Measurements from ENCODE around the gene TNFRSF1B. TPM values are rescaled to one million over a fixed set of nuclear protein-coding genes. Genes with fewer than 3 reads are reported as not detected.

The TNFRSF1B gene
- total RNA-seq = 100 to 1,000 TPM; 229 to 238 TPM

DNA sequence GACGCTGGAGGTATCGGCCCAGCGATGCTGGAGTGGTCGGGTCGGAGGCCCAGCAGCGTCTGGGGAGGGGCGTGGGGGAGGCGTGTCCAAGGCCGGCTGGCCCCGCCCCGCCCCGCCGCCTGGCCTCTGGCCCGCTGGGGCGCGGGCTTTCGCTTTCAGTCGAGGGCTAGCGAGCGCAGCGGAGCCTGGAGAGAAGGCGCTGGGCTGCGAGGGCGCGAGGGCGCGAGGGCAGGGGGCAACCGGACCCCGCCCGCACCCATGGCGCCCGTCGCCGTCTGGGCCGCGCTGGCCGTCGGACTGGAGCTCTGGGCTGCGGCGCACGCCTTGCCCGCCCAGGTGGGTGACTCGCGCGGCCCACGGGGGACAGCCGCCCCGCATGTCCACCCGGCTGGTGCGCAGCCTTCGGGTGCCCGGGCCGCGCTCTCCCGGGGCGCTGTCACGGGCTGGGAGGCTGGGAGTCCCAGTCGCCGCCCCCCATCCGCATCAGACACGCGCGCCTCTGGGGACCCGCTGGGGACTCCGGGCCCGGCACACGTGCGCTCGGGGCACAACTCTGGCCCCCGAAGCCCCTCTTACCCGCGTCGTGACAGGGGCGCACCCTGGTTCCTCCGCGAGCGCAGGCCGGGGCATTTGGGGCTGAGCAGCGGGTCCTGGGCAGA is at the start of gene TNFRSF1B:
Gene TNFRSF1B, plus strand, starts transcription at position 158 of the 659 bp plus-strand sequence. Its CDS starts 101 bp downstream, at position 259.

DNA sequence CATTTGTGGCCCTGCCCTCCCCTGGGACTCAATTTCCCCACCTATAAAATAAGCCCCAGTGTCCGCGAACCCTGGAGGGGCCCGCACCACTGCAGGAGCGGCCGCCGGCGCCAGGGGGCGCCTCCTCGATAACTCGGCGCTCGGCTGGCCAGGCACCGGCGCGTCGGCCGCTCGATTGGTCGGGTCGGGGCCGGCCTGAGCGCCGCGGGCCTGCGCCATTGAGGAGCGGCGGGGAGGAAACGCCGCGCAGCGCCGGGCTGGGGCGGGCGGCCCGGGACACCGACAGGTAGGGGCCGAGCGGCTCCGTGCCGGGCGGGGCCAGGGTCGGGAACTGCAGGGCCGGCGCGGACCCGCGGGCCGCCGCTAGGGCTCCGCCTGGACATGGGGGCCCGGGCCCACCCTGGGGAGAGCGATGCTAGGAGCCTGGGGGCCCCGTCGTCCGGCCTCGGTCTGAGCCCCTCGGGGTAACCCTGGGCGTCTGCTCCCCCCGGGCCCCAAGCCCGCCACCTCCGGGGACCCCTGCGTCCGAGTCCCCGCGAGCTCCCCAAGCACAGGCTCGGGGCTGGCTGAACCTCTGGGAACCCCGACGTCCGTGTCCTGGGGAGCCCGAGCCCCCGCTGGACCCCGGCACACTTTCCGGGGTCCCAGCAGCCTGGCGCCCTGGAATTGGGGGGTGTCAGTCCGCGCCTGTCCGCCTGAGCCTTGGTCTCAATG is 63.2 kb downstream of the TNFRSF1B start, which contains the start of gene VPS13D:
Gene VPS13D, plus strand, starts transcription at position 196 of the 714 bp plus-strand sequence. CDS start 4,237 bp downstream, outside the sequence.

Small RNA genes lying within 50 kb of the gene (microRNA-seq; reads per million reads assigned to microRNA genes)
- gene MIR4632 (ENCODE audit: borderline microRNAs expressed, borderline replicate concordance) (0.63 reads per million), gene MIR7846 (ENCODE audit: borderline microRNAs expressed, borderline replicate concordance) (1.5 reads per million)

Other genes starting within 250 kb of the TNFRSF1B start
- 10 to 100 TPM; 30.9 to 32.8 TPM for gene KIAA2013, start 240.6 kb upstream of the TNFRSF1B start, total RNA-seq
- gene PLOD1, start 232.3 kb upstream of the TNFRSF1B start, total RNA-seq = 10 to 100 TPM; 11.8 to 13.9 TPM
- 10 to 100 TPM; 39.0 to 44.4 TPM for gene MFN2, start 186.5 kb upstream of the TNFRSF1B start, total RNA-seq
- 10 to 100 TPM; 42.1 TPM for gene MIIP, start 147.5 kb upstream of the TNFRSF1B start, total RNA-seq
- gene TNFRSF8, start 103.7 kb upstream of the TNFRSF1B start, total RNA-seq = 1 to 10 TPM; 1.3 to 1.7 TPM
- 10 to 100 TPM; 31.4 to 36.8 TPM for gene VPS13D, start 63.0 kb downstream of the TNFRSF1B start, total RNA-seq

Data from activated naive CD4-positive, alpha-beta T cell treated with anti-CD3 and anti-CD28 coated beads, Interleukin-2, amount 10 ng/mL, durations not matched to agents 5 hours and 36 hours (primary cell).